ENCODE measurements around the gene PPARG.

GRCh38 chr3:12351145-12351544 lies 62.3 kb downstream of the PPARG start:
- TF ChIP-seq CTCF (IDR thresholded peaks at IDR 0.05; ENCODE audit: low read length) (no peak), EZH2 (optimal IDR thresholded peaks at IDR 0.05; ENCODE audit: low read depth, low read length) (no peak), EZH2phosphoT487 (IDR thresholded peaks at IDR 0.05; ENCODE audit: low read length) (no peak)

Data from MM.1S (cell line).